Motor neuron (in vitro differentiated cells): ENCODE measurements around the gene SMAD4. TPM values are rescaled to one million over a fixed set of nuclear protein-coding genes. Genes with fewer than 3 reads are reported as not detected.
A peak's percentile ranks its signal among the peaks of the same experiment; 100 is the strongest.

Experiments
- ATAC-seq, 8 experiments: fragments of 200-7000 bp; cut with Tn5 transposase; replicated peaks in 6 of 8; 2 replicates each; pipeline ENCODE4 v1.8.0; 2021; ENCODE audit warnings: mild to moderate bottlenecking in 8 of 8, moderate library complexity in 8 of 8
- H3K27ac ChIP-seq, 2 donors: fragments of 250-450 bp; sonication (Bioruptor Pico); 2 replicates each; pipeline ENCODE4 v1.9.0; 2021; ENCODE audit warnings: antibody characterized with exemption in 2 of 2, mild to moderate bottlenecking in 2 of 2, moderate library complexity in 1 of 2
- H3K4me1 ChIP-seq, 2 donors: fragments of 250-450 bp; sonication (Bioruptor Pico); replicated peaks in 1 of 2; 2 replicates each; pipeline ENCODE4 v1.6.1; 2021; ENCODE audit warnings: antibody characterized with exemption in 2 of 2, mild to moderate bottlenecking in 2 of 2, moderate library complexity in 1 of 2
- H3K4me3 ChIP-seq, 5 donors: fragments of 250-450 bp; sonication (Bioruptor Pico); 2 replicates each; pipeline ENCODE4 v1.9.0; 2021; ENCODE audit warnings: antibody characterized with exemption in 5 of 5, mild to moderate bottlenecking in 5 of 5, moderate library complexity in 4 of 5
- WGBS, 10 experiments: fragments of 450-650 bp; shearing (Covaris generic); methylation state at CpG; one replicate each; pipeline ENCODE4 v1.0.0; 2022; 5-methylcytosine and 5-hydroxymethylcytosine counted together
- in situ Hi-C, 9 experiments: fragments of 400-800 bp; cut with MboI; loops; one replicate each; pipeline ENCODE4 v1.15.0; 2021; ENCODE audit warnings: low sequenced_read_pairs in 9 of 9, low pct_unique_long_range_greater_than_20kb in 2 of 9; ENCODE audit not compliant: unreplicated experiment in 9 of 9
- total RNA-seq, 8 experiments: library from RNA; unstranded; fragments of 300-600 nt; gene quantifications; 2 replicates each; pipeline versions ENCODE4 v1.2.3 to v1.2.4, GENCODE V29; 2022

SMAD4 gene
- total RNA-seq, 8 experiments from 2014 or later = 29.6 to 72.7 (median 50.5) TPM

DNA sequence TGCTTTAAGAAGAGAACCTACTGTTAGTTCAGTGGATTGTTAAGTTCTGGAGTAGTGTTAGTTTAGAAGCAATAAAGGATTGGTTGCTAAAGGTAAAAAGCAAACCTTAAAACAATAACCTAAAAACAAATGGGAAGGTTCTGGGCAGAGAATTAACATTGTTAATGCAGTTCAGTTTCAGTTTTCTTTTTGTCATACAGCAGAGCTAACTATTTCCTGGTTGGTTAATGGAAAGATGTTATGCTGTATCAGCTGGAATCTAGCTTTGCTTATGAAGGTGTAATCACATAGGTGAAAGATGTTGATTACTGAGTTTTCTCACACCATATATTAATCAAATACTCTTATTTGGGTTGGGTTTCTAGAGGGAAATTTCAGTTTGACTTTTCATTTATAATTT lies 23.8 kb downstream of the SMAD4 start:
- in situ Hi-C loops = no loop called here
- ATAC-seq = peak in 2 of 8 experiments; percentile 81 to 85

DNA sequence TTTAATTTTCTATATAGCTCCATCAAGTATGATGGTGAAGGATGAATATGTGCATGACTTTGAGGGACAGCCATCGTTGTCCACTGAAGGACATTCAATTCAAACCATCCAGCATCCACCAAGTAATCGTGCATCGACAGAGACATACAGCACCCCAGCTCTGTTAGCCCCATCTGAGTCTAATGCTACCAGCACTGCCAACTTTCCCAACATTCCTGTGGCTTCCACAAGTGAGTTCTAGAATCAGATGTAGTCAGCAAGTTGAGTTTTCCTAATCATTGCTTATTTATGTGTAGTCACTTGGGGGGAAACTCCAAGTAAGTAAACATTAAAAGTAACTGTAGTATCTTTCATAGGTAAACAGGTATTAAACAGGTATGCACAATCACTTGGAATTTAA lies 24.8 kb downstream of the SMAD4 start:
- ATAC-seq = no peak
- in situ Hi-C loops = no loop called here
- 30 to 100% (median 94%) methylated on average over 1 to 3 of the region's 3 CpGs for WGBS, 10 experiments
- Histone ChIP-seq H3K4me1 (no peaks in the 10 kb centered on the region), H3K4me3 (no peak overlapping the region), H3K27ac (no peak overlapping the region)

More for the DNA sequence above, 23.8 kb downstream of the SMAD4 start:
- Histone ChIP-seq H3K4me3 (no peak overlapping the region), H3K27ac (no peak overlapping the region), H3K4me1 (no peaks in the 10 kb centered on the region)

DNA sequence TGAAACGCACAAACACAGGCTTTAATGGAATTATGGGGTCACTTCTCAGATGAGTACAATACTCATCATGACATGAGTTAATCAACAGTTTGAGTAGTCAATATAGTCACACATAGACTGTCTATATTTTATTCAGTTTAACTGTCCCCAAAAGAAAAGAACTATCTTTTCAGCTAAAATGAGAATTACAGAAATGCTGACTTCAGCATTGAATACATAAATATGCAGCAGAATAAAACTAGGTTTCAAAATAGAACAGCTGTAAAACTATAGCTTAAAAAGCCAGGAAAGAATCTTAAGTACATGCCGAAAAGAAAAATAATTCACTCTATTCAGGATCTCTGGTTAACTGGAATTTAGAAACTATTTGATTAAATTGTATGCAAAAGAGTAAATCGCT lies 30.0 kb downstream of the SMAD4 start:
- Histone ChIP-seq H3K27ac (no peak overlapping the region), H3K4me1 (no peaks in the 10 kb centered on the region), H3K4me3 (no peak overlapping the region)
- WGBS, 10 experiments = 82 to 100% (median 90%) methylated on average over 2 to 3 of the region's 3 CpGs
- no peak for ATAC-seq
- in situ Hi-C loops = no loop called here

DNA sequence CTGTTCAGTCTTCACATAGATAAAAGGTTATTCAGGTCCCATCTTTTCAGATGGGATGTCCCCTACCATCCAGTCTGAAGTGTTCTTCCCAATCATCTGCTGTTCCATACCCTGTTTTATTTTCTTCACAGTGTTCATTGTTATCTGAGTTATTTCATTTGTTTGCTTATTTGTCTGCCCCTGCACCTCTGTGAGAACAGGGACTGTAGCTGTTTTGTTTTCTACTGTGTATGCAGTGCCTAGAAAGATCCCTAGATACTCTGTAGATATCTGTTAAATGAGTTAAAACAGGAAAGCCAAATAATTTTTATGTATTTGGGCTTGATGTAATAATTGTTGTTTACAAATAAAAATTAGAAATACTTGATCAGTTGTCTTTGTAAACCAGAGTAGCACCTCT lies 34.2 kb downstream of the SMAD4 start:
- no peaks in the 10 kb centered on the region for H3K4me1 ChIP-seq
- no peak overlapping the region for H3K27ac ChIP-seq
- in situ Hi-C loops = no loop called here
- ATAC-seq = no peak
- H3K4me3 ChIP-seq = no peak overlapping the region

DNA sequence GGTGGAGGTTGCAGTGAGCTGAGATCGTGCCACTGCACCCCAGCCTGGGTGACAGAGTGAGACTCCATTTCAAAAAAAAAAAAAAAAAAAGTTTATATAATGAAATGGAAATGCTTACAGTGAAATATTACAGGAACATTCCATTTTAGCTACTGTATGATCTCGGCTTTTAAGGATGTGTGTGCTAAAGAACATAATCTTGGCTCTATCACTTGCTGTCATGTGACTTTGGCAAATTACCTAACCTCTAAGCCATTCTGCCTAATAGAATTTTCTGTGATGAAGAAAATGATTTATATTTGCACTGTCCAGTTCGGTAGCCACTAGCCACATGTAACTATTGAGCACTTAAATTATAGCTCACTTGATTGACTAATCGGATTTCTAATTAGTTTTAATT lies 36.3 kb downstream of the SMAD4 start:
- 53 to 100% (median 95%) methylated on average over 1 to 4 of the region's 4 CpGs for WGBS, 10 experiments
- Histone ChIP-seq H3K4me1 (no peaks in the 10 kb centered on the region), H3K4me3 (no peak overlapping the region), H3K27ac (no peak overlapping the region)
- in situ Hi-C loops = no loop called here
- no peak for ATAC-seq

DNA sequence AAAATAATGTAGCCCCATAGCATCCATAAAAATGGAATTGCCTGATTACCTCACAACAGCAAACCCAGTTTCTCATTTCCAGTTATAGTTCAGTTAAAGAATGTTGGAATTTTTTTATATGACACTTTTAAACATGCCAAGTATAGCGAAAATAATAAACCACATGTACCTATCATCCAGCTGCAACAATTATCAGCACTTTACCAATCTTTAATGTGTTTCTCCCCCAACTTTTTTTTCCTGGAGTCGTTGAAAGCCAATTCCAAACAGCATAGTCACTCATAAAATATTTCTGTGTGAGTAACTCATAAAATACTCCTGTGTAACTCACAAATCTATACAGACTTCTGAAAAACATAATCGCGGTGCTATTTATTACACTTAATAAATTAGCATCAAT lies 38.1 kb downstream of the SMAD4 start:
- H3K4me1 ChIP-seq = no peaks in the 10 kb centered on the region
- in situ Hi-C loops = no loop called here
- WGBS, 10 experiments = 47 to 100% (median 94%) methylated on average over 1 to 4 of the region's 4 CpGs
- H3K4me3 ChIP-seq = no peak overlapping the region
- H3K27ac ChIP-seq = no peak overlapping the region
- ATAC-seq = no peak

DNA sequence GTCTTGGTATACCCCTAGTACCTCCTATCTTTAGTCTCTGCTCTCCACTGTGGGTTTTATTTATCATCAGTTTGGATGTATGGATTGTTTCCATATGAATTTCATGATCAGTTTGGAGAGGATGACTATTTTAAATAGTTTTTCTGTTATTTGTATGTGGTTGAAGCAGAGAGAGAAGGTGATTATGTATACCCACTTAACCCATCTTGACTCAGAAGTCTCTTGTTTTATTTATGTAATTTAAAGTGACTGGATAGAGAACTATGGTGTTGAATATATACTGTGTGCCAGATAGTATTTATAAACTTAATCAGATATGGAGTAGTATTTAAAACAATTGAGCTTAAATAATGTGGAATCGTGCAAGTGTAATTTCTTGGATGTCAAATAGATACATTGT lies 39.9 kb downstream of the SMAD4 start:
- Histone ChIP-seq H3K27ac (no peak overlapping the region), H3K4me3 (no peak overlapping the region), H3K4me1 (no peaks in the 10 kb centered on the region)
- in situ Hi-C loops = no loop called here
- ATAC-seq = no peak
- WGBS, 10 experiments = 82 to 100% (median 100%) methylated on average over 1 of the region's 1 CpG; no CpG with 5 or more reads in 1 of the 10 experiments

DNA sequence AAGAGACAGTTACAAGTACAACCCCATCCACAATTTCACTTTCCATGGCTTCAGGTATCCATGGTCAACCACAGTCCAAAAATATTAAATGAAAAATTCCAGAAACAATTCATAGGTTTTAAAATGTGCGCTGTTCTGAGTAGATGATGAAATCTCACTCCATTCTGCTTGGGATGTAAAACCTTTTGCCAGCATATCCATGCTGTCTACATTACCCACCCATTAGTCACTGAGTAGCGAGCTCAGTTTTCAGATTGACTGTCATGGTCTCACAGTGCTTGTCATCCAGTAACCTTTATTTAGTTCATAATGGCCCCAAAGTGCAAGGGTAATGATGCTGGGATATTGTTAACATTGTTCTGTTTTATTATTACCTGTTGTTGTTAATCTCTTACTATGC lies 40.5 kb downstream of the SMAD4 start:
- Histone ChIP-seq H3K4me1 (no peaks in the 10 kb centered on the region), H3K4me3 (no peak overlapping the region), H3K27ac (no peak overlapping the region)
- ATAC-seq = peak in 6 of 8 experiments; percentile 51 to 93 (median 84)
- in situ Hi-C loops = no loop called here
- 20 to 100% (median 100%) methylated on average over 1 to 2 of the region's 2 CpGs; no CpG with 5 or more reads in 3 of the 10 experiments for WGBS, 10 experiments

DNA sequence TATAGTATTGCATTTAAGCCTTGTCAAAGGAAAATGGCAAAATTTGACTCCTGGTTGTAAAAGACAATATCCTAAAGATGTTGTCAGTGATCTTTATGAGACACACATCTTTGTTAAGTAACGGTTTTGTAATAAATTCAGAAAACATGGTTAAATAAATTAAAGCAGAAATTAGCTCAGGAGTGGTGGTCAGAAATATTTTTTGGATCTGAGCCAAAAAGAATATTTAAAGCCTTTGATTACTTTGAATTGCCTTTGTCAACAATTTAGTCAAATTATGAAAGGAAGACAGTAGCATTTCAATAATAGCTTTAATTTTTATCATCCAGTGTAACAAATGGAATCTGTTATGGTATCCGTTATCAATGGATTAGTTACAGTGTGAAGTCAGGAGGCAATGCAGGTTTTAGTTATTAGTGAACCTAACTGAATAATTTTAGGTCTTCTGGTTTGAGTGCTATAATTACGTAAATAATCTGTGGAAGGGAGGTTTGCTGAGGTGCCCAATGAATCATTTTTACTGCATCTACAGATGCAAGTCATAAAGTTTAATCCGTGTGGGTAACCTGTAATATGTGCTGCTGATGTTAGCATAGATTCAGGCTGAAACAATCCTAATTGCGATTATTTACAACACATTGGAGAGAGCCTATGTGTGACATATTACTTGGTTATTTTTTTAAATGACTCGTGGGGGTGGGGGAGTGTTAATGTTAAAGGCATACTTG lies 42.7 kb downstream of the SMAD4 start:
- in situ Hi-C loops = no loop called here
- ATAC-seq = peak in 1 of 8 experiments; percentile 37
- Histone ChIP-seq H3K27ac (no peak overlapping the region), H3K4me1 (no peaks in the 10 kb centered on the region), H3K4me3 (no peak overlapping the region)
- 73 to 100% (median 94%) methylated on average over 1 to 6 of the region's 6 CpGs for WGBS, 10 experiments

DNA sequence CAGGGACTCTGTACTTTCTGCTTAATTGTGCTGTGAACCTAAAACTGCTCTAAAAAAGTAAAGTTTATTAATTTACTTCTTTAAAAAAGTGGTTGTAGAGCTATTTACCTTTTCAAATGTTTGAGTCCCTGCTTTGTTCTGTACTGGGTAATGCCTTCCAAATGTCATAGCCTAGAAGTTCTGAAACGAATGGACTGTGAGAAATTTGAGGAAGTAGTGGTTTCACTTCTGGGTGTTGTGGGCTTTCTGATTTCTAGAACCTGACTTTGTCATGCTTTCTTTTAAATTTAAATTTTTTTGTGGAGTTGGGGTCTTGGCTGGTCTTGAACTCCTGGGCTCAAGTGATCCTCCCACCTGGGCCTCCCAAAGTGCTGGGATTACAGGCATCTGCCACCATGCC lies 44.6 kb downstream of the SMAD4 start:
- no peak overlapping the region for H3K4me3 ChIP-seq
- in situ Hi-C loops = no loop called here
- H3K27ac ChIP-seq = no peak overlapping the region
- H3K4me1 ChIP-seq = no peaks in the 10 kb centered on the region
- 20 to 100% (median 90%) methylated on average over 1 of the region's 1 CpG; no CpG with 5 or more reads in 3 of the 10 experiments for WGBS, 10 experiments
- ATAC-seq = no peak

DNA sequence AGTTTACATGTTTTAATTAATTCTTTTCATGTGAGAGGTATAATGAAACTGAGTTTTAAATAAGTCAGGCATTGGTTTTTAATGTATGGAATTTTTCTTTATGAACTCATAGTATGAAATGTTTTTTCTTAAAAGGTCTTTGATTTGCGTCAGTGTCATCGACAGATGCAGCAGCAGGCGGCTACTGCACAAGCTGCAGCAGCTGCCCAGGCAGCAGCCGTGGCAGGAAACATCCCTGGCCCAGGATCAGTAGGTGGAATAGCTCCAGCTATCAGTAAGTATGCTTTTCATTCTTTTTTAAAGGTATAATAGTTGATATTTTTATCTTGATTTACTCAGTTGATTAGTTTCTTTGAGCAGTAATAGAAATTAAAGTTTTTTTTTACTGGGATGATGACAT lies 46.5 kb downstream of the SMAD4 start:
- no peak overlapping the region for H3K4me3 ChIP-seq
- no peaks in the 10 kb centered on the region for H3K4me1 ChIP-seq
- no peak overlapping the region for H3K27ac ChIP-seq
- no peak for ATAC-seq
- in situ Hi-C loops = no loop called here
- WGBS, 10 experiments = 37 to 100% (median 90%) methylated on average over 2 to 4 of the region's 4 CpGs; no CpG with 5 or more reads in 5 of the 10 experiments

DNA sequence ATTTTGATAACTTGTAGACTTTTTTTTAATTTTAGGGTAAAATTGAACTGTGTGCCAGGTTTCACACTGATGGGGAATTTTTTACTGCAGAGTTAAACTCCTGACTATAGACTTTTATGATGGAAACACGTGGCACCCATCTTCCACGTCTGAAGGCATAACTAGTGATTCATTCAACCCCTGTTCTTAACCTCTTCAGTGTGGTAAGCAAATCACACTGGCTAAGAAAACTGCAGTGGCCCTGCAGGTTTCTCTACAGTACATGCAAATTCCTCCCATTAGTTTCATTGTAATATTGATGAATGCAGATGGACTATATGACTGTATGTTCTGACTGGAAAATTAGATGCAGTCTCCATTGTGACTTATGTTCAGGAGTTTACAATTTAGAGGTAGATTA lies 47.2 kb downstream of the SMAD4 start:
- H3K27ac ChIP-seq = no peak overlapping the region
- peak in 2 of 8 experiments; percentile 62 to 72 for ATAC-seq
- no peaks in the 10 kb centered on the region for H3K4me1 ChIP-seq
- no peak overlapping the region for H3K4me3 ChIP-seq
- in situ Hi-C loops = no loop called here
- 0 to 83% (median 20%) methylated on average over 1 to 2 of the region's 2 CpGs; no CpG with 5 or more reads in 7 of the 10 experiments for WGBS, 10 experiments

DNA sequence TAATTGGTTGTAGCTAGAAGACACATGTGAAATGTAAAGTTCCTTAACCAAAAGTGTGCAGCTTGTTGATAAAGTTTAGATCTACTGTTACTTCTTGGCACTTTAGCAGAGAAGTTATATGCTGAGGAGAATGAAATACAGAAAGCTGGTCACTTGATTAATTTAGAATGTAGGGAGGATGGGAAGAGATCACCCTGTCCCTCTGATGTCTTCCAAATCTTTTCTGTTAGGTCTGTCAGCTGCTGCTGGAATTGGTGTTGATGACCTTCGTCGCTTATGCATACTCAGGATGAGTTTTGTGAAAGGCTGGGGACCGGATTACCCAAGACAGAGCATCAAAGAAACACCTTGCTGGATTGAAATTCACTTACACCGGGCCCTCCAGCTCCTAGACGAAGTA lies 48.0 kb downstream of the SMAD4 start:
- no peak for ATAC-seq
- 90 to 100% (median 100%) methylated on average over 1 to 5 of the region's 5 CpGs; no CpG with 5 or more reads in 1 of the 10 experiments for WGBS, 10 experiments
- Histone ChIP-seq H3K4me1 (no peaks in the 10 kb centered on the region), H3K27ac (no peak overlapping the region), H3K4me3 (no peak overlapping the region)
- in situ Hi-C loops = no loop called here

DNA sequence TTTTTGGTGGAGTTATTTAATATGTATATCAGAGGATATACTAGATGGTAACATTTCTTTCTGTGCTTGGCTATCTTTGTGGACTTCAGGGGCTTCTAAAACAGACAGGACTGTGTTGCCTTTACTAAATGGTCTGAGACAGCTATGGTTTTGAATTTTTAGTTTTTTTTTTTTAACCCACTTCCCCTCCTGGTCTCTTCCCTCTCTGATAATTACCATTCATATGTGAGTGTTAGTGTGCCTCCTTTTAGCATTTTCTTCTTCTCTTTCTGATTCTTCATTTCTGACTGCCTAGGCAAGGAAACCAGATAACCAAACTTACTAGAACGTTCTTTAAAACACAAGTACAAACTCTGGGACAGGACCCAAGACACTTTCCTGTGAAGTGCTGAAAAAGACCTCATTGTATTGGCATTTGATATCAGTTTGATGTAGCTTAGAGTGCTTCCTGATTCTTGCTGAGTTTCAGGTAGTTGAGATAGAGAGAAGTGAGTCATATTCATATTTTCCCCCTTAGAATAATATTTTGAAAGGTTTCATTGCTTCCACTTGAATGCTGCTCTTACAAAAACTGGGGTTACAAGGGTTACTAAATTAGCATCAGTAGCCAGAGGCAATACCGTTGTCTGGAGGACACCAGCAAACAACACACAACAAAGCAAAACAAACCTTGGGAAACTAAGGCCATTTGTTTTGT lies 52.7 kb downstream of the SMAD4 start:
- H3K27ac ChIP-seq = no peak overlapping the region
- in situ Hi-C loops = no loop called here
- H3K4me1 ChIP-seq = no peaks in the 10 kb centered on the region
- no peak overlapping the region for H3K4me3 ChIP-seq
- peak in 3 of 8 experiments; percentile 34 to 80 (median 49) for ATAC-seq
- 45 to 100% (median 82%) methylated on average over 1 to 2 of the region's 2 CpGs for WGBS, 10 experiments
